HG03342 (cell line): ENCODE measurements around the gene CACNA2D3.

ENCODE experiments used
- ATAC-seq: cut with Tn5 transposase; IDR thresholded peaks from one replicate; pipeline ENCODE4 v1.9.1; 2021; ENCODE audit warnings: mild to moderate bottlenecking, moderate library complexity; ENCODE audit not compliant: unreplicated experiment

Gene CACNA2D3

DNA sequence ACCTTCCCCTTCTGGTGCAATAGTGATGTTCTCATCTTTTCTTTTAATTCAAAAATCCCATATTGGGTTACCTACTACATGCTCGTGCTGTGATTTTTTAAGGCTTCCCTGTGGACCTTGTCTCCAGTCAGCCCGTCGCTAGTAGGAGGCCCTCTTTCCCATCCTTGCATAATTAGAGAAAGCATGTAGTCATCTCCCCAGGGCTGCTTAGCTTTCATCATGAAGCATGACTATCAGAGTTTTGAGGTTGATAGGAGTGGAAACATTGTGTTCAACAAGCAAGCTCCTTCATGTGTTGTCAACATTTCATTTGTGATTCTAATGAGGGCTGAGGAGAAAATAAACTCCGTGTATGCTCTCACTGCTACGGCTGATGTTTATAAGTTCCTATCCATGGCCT, 814.2 kb downstream of the CACNA2D3 start:
- ATAC-seq, result no peak

DNA sequence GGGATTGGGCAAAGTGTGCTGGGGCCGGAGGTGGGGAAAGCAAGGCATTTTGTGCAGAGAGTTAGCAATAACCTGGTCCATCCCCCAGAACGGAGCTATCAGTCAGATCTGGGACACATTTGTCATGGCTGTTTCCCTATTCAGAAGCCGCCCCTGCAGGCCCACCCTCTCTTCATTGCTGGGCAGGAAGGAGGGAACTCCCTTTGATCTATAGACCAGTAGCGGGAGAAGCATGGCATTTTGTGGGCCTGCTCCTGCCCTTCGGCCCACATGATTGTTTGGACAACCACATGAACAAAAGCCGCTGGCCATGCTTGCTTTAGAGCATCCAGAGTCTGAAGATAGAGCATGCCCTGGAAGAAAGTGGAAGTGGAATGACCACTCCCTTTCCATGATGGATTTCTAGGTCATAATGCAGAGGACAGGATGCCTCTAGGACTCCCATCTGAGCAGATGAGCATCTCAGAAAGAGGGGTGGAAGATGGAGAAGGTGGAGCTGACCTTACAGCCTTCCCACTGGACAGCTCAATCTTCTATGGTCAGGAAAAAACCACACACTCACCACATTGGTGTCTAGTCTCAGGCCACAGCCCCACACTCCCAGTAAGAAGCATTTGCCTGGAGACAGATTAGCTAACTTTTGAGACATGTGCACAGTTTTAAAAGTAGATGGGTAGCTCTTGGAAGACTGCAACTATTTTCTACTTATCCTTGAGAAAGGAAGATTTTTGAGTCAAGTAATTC, 817.4 kb downstream of the CACNA2D3 start:
- no peak for ATAC-seq

DNA sequence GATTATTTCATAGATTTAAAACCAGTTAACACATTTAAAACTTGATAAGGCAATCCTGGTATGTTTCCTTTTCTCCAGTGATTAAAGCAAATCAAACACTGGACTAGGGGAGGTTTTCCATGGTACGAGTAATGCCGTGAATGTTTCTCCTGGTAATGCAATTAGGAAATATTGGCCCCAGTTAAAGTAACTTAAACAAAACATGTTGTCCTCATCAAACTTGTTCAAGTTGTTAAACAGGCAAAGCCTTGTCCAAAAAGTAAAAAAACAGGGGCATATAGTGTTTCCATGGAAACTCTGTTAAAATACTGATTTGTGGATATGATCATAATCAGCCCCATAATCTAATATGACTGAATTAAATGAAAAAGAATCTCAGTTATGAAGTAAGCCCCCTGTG, 818.6 kb downstream of the CACNA2D3 start:
- ATAC-seq, result no peak

DNA sequence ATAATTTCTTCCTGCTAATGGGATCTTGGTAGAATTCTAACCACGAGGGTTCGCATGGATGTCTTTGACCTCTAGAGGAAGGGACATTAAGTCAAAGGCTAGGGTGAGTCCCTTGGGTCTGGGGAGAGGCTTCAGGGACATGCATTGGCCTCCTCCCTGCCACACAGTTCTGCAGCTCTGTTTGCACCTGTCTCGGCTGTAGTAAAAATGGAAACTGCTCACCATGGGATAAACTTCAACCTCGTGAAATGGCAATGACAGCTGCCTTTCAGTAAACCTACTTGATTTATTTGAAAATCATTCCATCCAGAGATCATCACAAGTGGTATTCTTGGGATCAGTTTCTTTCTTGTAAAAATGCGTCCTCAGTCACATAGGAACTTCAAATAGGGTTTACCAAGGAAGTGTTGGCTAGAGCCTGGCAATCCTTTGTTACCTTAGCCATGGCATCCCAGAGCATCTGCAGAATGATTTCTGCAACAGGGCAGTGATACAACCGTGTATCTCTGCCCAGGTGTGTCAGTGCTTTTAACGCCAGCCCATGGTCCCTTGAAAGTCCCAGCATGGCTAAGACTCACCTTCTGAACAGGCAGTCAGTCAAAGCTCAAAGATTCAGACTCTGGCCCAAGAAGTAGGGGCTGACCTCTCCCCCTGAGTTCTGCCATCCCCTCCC, 819.5 kb downstream of the CACNA2D3 start:
- ATAC-seq, result no peak

DNA sequence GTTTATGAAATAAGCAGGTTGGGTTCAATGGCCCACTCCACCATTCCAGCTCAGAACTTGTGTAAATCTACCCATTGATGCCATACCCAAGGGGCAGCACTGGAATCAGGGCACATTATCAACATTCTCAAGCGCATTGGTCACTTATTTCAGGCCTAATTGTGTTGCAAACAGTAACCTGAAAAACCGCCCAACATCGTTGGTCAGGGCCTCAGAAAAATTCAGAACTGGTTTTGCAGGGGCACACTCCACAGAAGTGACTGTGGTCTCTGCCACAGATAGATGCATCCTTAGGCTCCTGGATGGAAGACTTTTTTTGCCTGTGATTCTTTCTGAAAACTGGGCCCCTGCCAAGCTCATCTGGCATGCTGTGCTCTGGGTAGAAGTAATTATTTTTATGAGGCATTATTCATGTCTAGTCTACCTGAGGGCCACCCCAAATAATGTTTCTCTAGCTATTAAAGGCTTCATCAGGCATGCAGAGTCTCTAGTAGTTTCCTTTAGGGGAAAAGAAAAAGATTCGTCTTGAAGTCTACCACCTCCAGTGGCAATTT, 827.2 kb downstream of the CACNA2D3 start:
- no peak for ATAC-seq

DNA sequence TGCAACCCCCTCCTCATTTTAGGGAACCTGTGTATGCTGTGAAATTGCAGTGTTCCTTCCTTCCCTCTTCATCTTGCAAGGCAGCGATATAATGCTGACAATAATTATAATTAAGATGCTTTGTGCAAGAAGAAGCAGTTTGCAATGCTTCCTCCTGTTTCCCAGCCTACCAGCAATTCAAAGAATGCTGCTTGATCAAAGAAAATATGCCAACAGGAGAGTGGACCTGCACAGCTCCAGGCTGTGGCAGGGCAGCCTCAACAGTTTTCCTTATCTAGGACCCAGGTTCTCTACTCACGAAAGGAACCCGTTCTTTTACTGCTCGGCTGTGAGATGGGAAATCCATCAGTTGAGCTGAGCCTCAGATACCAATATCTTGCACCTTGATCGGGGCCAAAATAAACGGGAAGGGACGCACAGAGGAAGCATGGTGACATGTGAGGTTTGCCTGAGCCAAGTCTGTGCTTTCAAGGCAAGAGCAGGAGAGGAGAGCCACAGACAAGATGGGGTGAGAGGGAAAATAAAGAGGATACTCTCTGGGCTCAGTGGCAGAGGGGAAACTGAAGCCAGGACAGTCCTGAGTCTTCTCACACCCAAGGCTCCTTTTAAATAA, 828.1 kb downstream of the CACNA2D3 start:
- no peak for ATAC-seq

DNA sequence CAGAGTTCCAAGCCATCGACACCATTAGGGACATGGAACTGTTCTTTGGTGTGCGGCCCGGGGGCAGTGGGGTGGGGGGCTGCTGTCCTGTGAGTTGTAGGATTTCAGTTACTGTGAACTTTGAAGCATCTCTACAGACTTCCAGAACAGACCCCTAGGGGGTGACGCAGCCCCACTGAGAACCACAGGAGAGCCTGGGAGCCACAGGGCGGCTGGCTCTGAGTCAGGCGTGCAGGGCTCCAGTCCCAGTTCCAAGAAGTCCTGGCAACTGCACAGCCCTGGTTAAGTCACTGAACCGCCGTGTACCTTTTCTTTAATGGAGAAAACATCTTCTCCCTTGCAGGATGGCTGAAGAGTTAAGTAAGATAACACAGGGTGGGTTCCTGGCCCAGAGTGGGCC, 829.1 kb downstream of the CACNA2D3 start:
- no peak for ATAC-seq

DNA sequence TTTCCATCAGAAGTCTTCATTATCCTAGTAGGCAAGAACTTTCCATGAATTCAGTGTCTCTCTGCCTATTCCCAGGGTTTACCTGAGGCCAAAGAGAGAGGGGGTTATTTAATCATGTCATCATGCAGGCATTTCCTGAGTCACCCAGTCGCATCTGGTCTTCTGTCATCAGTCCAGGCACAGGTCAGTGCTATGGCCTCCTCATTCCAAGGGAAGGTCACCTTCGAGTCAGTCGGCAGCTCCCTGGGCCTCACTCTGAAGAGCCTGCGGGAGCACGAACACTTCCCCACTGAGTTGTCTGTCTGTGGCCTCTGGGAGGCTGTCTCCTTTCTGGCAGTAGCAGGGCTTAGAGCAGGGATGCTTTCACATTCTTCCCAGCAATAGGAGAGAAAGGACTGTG, 831.7 kb downstream of the CACNA2D3 start:
- no peak for ATAC-seq

DNA sequence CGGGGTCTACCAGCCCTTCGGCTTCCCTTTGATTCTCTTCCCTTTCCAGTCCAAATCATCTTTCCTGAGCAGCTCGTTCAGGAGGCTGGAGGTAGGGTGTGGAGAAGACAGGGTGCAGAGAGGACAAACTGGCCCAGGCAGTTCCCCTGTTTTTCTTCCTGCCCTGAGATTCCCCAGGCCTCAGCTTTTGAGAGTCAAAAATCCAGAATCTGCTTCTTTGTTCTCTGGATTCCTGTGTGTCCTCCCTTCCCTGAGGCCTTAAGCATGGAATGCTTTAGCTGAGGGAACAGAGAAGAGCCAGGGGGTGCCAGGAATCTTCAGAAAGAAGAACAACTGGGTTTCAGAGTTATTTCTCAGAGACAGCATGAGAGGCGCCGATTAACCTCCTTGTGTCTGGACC, 832.2 kb downstream of the CACNA2D3 start:
- no peak for ATAC-seq

DNA sequence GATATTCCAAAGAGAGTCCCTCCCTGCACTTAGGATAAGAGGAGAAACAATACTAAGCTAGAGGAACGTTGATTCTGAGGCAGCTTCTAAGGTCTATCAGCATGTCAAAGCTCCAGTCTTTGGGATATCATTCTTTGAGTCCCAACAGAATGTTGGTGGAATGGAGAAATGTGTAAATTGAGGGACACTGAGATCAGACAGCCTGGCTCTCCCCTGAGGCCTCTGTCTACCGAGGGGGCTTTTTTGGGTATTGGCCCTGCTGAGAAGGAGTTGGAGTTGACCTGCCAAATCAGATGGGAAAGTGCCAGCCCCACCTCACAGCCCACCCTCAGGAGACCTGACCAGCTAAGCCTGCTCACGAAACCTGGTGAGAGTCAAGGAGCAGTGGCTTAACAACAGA, 833.1 kb downstream of the CACNA2D3 start:
- ATAC-seq, result no peak

DNA sequence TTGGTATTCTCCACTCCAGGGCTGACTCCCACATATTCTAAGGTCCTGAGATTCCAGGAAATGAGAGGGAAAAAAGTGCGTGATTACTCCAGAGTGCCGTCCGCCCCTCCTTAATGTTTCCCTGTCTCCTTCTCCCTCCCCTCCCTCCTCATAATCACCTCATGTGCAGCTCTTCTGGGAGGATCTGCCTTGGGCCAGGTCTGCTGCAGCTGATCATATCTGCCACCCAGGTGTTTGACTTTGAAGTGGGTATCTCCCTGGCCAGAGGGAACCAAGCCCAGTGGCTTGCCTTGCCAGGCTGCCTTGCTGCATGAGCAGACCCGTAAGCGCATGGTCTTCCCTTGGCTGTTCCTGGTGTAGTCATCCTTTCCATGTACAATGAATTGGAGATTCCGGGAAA, 833.6 kb downstream of the CACNA2D3 start:
- ATAC-seq, result no peak

DNA sequence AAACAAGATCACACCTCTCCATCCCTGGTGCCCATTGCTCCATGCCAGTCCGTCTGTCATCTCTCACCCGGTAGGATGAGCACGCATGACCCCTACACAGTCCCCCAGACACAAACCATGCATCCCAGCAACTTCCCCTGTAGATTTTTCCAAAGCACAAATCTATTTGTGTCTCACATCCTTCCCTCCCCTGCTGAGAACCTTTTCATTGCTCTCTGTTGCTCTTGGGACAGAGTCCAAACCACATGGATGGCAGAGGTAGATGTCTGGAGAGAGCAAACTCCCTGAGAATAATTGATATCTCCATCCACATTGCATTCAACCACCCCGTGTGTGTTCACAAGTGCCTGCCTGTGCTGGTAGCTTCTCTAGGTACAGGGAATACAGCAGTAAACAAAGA, 835.4 kb downstream of the CACNA2D3 start:
- ATAC-seq, result no peak

DNA sequence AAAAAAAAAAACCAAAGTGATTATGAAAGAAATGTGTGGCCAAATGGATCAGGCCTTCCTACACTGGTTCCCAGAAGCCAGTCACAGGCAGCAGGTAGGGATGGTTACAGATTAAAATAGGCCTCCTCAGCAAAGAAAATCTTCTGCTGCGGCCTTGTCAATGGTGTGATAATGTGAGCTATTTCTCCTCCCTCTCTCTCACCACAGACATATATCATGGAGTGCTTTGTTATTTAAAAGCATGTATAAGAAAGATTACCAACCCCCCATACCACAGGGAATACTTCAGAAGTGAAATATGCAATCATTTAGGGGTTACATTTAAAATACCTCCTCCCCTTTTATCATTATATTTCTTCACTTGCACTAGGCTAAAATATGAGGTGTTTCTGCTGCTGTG, 837.7 kb downstream of the CACNA2D3 start:
- no peak for ATAC-seq

DNA sequence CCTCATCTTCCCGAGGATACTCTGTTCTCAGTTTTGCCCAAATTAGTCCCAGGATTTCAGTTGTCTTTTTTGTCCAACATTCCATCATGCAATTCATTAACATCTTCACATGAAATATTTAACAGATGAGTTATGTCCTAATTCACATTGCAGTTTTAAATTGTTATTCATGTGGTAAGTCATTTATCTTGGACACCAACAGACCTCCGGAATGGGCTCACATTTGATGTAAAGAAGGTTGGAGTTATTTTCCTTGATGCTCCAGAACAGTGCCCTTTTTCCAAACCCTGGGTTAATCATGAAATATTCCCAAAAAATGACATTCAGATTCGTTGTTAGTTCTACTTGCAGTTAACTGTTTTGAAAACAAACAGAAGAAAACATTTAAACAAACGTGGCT, 838.3 kb downstream of the CACNA2D3 start:
- no peak for ATAC-seq

DNA sequence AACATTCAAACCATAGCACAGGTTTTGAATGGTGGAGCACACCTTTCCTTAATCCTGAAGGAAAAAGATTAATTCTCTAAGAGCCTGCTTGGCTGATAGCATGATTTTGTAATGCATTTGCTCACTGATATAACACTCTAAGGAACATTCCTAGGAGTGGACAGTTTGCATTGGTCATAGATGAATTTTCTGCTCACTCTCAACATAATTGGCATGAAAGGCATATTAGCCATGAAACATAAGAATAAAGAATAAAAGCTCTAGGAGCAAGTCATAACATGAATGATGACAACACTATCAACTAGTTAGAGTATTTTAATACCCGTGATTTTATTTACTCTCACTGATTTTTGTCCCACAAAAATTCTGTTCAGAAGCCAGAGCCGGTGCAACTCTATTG, 839.8 kb downstream of the CACNA2D3 start:
- no peak for ATAC-seq

DNA sequence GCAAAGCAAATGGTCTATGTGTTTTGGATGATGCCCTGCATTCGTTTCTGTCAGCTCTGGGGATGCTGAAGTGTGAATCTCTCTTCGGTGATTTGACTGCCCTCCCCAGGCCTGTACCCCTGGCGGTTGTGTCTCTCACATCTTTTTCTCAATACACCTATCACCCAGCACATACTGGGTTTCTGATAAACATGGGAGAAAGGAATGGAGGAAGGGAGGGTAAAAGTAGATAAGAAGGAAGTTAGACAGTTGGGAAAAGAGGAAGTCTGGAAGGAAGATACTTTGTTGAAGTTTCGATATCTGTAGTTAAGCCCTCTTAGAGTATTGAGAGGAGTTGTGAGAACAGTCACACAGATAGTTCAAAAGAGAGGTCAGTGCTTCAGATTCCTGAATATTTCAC, 841.3 kb downstream of the CACNA2D3 start:
- ATAC-seq, result no peak

DNA sequence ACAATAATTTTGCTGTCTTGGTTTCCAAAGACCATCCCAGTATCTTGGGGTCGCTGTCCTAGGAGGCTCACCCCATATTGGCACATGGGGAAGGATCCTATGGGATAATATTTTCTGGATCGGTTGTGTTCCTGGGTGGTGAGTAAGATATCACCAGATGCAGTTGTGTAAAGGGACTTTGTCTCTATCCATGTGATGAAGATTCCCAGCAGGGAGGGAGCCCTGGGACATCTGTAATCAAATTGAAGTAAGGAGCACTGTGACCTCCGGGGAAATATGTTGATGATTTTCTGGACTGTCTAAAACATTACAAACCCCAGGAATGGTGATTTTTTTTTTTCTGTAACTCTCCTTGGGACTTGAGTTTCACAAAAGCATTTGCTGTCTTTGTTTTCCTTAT, 841.7 kb downstream of the CACNA2D3 start:
- ATAC-seq, result no peak

DNA sequence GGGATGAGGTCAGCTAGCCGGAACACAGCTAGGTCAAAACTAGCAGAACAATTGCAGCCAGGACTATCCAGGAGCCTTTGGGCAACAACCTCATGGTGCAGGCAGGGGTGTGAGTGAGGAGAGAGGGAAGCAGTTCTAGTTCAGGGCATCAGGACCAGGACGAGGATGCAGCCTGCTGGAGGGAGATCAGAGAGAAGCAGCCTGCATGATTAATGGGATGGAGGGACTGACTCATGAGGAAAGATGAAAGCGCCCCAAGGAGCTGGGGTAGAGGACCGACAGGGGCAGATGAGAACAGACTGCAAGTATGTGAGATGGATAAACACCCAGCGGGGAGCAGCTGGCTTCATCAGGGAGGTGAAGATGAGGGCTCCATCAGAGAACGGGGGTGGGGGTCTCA, 843.4 kb downstream of the CACNA2D3 start:
- ATAC-seq, result no peak

DNA sequence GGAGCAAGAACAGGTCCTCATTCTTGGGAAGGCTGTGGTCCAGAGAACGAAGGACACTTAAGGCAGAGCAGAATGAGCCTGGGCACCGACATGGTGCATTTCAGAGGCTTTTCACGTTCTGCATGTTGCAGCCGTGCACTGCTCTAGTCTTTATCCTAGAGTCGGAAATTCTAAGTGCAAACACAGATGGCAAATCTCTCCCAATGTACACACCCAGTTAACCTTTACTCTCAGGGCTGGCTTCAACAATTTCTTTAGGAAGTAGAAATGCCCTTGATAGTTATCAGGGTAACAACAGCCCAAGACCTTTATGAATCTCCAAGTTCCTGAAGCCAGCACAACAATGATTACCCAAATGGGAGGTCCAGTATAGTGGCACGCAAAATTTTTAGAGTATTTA, 844.6 kb downstream of the CACNA2D3 start:
- ATAC-seq, result no peak

DNA sequence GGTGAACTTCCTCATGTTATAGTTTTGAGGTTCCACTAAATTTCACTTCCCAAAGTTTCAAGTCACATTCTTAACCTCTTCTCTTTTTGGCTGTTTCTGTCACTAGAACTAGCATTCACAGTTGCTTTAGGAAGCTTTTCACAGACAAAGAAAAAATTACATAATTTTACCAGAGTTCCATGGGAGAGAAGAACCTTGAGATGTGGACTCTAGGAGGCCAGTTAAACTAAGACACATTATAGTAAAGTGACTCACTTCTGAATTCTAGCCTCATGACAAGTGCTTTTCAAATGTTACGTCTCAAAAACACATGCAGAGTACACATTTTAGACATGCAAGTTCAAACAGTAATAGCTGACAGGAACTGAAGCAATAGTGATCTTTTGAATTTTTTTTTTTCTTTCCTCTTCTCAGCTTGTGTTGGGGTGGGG, 845.4 kb downstream of the CACNA2D3 start:
- ATAC-seq, result no peak

DNA sequence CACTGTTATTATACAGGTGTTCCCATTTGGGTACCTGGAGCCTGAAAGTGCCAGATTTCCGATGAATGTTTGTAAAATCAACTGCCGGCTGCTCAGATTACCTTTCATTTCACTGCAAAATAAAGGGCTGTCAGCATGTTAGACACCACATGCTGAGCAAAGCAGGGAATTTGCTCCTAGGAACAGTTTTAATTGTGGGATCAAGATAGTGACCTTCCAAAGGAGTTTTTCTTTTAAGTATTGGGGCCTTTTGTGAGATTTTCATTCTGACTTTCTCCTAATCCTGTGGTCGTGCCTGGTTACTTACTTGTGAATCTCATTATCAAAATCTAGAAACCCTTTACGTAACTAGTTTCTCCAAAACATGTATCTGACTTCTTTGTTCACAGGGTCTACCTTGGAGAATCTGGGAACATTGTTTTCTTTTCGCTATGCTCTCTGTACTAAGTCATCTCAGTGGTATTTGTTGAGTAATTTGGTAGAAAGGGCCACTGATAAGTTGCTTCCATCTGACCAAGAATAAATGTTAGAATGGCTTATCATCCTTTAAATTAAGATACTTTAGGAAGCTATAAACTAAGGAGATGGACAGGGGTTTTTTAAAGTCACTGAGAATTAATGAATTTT, 846.3 kb downstream of the CACNA2D3 start:
- ATAC-seq, result no peak

DNA sequence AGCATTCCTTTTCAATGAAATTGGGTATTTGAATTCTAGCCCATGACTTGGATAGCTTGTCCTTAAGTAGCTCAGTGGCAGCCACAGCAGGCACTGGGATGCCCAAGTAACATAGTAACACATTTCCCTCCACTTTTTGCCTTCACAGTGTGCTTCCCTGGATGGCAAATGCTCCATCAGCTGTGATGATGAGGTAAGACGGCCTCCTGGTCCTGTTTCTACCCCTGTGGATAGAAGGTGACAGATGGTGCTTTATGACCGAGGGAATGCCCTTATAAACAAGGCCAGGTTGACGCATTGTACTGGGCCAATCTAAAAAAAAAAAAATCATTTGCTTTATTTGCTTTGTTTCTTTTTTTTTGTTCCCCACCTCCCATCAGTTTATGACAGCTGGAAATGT, 847.3 kb downstream of the CACNA2D3 start:
- ATAC-seq, result no peak
